Astrocyte of the spinal cord (primary cell): ENCODE results near the gene ERP27.

Experiments
- DNase-seq: peaks from one replicate; pipeline ENCODE4 v3.0.0; 2011; ENCODE audit warnings: low read depth, low spot score
- H3K4me3 ChIP-seq: 2 replicates; pipeline ENCODE4 v1.5.1; 2011; ENCODE audit warnings: low read depth, mild to moderate bottlenecking, low read length, moderate library complexity
- CTCF ChIP-seq: IDR thresholded peaks from 2 replicates; pipeline ENCODE4 v1.5.1; 2012; ENCODE audit warnings: low read depth, mild to moderate bottlenecking, low read length, inconsistent platforms
- in situ Hi-C: cut with HindIII; loops from 2 replicates; pipeline ENCODE4 v1.10.0; 2017; ENCODE audit warnings: low sequenced_read_pairs

Gene ERP27

GRCh38 chr12:14896521-14897169, 41.7 kb downstream of the ERP27 start:
- in situ Hi-C loops = no loop called here
- peak; percentile 32 for DNase-seq
- H3K4me3 ChIP-seq = no peak overlapping the region
- no peak for TF ChIP-seq CTCF

GRCh38 chr12:14893506-14894250, 44.7 kb downstream of the ERP27 start:
- no peak overlapping the region for H3K4me3 ChIP-seq
- in situ Hi-C loops = no loop called here
- no peak for DNase-seq
- no peak for TF ChIP-seq CTCF

- peak; percentile 11 for DNase-seq
- TF ChIP-seq CTCF = peak; percentile 2
- in situ Hi-C loops = no loop called here
These were observed 45.4 kb downstream of the ERP27 start for GRCh38 chr12:14892726-14893505.

GRCh38 chr12:14890701-14891100, 47.6 kb downstream of the ERP27 start:
- no peak for TF ChIP-seq CTCF
- no peak for DNase-seq

More at GRCh38 chr12:14892726-14893505, 45.4 kb downstream of the ERP27 start:
- H3K4me3 ChIP-seq = no peak overlapping the region

GRCh38 chr12:14886271-14886670, 52.1 kb downstream of the ERP27 start:
- no peak overlapping the region for H3K4me3 ChIP-seq
- in situ Hi-C loops = no loop called here
- TF ChIP-seq CTCF = no peak
- DNase-seq = no peak

More at GRCh38 chr12:14890701-14891100, 47.6 kb downstream of the ERP27 start:
- in situ Hi-C loops = no loop called here
- H3K4me3 ChIP-seq = no peak overlapping the region

- peak; percentile 63 for DNase-seq
- H3K4me3 ChIP-seq = peak within 1 kb of the TSS; percentile 23
- in situ Hi-C loops = no loop called here
- TF ChIP-seq CTCF = no peak
These were observed 52.6 kb downstream of the ERP27 start, which contains the start of gene MGP for GRCh38 chr12:14885718-14886221. TSS of gene MGP (minus strand) at chr12:14885854. CDS start at chr12:14885791, 63 bp downstream.
